ENCODE results near the gene CD80. TPM values are rescaled to one million over a fixed set of nuclear protein-coding genes. Genes with fewer than 3 reads are reported as not detected.

CD80 gene
- total and polyA plus RNA-seq, 10 of the 15 experiments (the other 5 are each of a cell fraction or from before 2014, with no cell fraction given), result 41.4 to 137 (median 58.1) TPM

DNA sequence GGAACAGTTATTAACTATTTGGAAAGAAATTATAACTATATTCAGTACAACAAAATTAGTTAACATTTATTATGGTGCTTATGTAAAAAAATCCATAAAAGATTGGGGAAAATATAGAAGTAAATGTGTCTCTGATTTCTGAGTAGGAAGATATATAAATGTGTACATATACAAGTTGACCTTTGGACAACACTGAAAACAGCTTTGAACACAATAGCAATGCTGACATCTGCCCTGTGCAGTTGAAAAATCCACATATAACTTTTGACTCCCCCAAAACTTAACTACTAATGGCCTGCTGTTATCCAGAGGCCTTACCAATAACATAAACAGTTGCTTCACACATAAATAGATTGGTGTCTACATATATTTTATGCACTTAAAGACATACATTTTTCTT lies 48.7 kb downstream of the CD80 start:
- no peaks in the 10 kb centered on the region for H3K9me3 ChIP-seq (replicated peaks; ENCODE audit: control insufficient read depth, insufficient read depth, low read length)
- no peak overlapping the region for H2AFZ ChIP-seq (ENCODE audit: control insufficient read depth, low read depth, low read length)
- DNase-seq (ENCODE audit: low read depth, low spot score) (no peak), FAIRE-seq (no peak), ATAC-seq (no peak)
- H3K4me3 ChIP-seq, result no peak overlapping the region
- ChIA-PET CTCF (no interaction called here), SMC1A (ENCODE audit: uncharacterized antibody, unreplicated experiment) (interaction anchor here (0.9 to 1.4 kb wide), 2 partner anchors 9 to 89 kb away, joined by 3 read pairs; no protein-coding TSS in a partner anchor), RAD21 (ENCODE audit: unreplicated experiment) (no interaction called here), POLR2A (no interaction called here)
- BruUV-seq (replicated peaks), result no TSS peak
- H3K4me2 ChIP-seq (ENCODE audit: control insufficient read depth, insufficient read depth), result no peak overlapping the region
- no peak overlapping the region for H3K9ac ChIP-seq (ENCODE audit: control insufficient read depth, insufficient read depth, low read length)
- H4K20me1 ChIP-seq (ENCODE audit: control insufficient read depth, insufficient read depth), result no peaks in the 10 kb centered on the region
- intact Hi-C loops (cut with micrococcal nuclease; ENCODE audit: unreplicated experiment) (no loop called here), in situ Hi-C loops (cut with MboI) (no loop called here)
- H3K79me2 ChIP-seq (ENCODE audit: control insufficient read depth, insufficient read depth, low read length), result no peaks in the 10 kb centered on the region
- peaks cover 13% of the 10 kb centered on the region for H3K4me1 ChIP-seq (ENCODE audit: control insufficient read depth, insufficient read depth, low read length)
- H3K27ac ChIP-seq (ENCODE audit: control insufficient read depth, insufficient read depth), result no peak overlapping the region
- H3K27me3 ChIP-seq (replicated peaks in 1 of 2; ENCODE audit: control insufficient read depth in 2 of 2, insufficient read depth in 2 of 2, low read length in 1 of 2), result no peaks in the 10 kb centered on the region
- peaks cover 0 to 15% of the 10 kb centered on the region in 2 experiments; a peak in 2 of 4 replicates for H3K36me3 ChIP-seq (ENCODE audit: control insufficient read depth in 2 of 2, insufficient read depth in 2 of 2, low read length in 1 of 2)
- no peak for TF ChIP-seq MYB (IDR thresholded peaks at IDR 0.05; ENCODE audit: borderline replicate concordance, low read depth, low read length)
- TF ChIP-seq, protein P1, sequence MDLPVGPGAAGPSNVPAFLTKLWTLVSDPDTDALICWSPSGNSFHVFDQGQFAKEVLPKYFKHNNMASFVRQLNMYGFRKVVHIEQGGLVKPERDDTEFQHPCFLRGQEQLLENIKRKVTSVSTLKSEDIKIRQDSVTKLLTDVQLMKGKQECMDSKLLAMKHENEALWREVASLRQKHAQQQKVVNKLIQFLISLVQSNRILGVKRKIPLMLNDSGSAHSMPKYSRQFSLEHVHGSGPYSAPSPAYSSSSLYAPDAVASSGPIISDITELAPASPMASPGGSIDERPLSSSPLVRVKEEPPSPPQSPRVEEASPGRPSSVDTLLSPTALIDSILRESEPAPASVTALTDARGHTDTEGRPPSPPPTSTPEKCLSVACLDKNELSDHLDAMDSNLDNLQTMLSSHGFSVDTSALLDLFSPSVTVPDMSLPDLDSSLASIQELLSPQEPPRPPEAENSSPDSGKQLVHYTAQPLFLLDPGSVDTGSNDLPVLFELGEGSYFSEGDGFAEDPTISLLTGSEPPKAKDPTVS (IDR thresholded peaks at IDR 0.05; ENCODE audit: low read depth, low read length), result no peak
- no peak for TF ChIP-seq ETV6 (conservative IDR thresholded peaks at IDR 0.05 in 1 of 2, IDR thresholded peaks at IDR 0.05 in 1 of 2; ENCODE audit: borderline replicate concordance in 1 of 2, low read depth in 1 of 2)
- no peak for TF ChIP-seq NR2F1 (conservative IDR thresholded peaks at IDR 0.05)
- no peak for TF ChIP-seq RELA (IDR thresholded peaks at IDR 0.05; ENCODE audit: borderline replicate concordance, partially characterized antibody)
- no peak for TF ChIP-seq ASH2L (IDR thresholded peaks at IDR 0.05; ENCODE audit: borderline replicate concordance, low read depth)
- no peak for TF ChIP-seq SRF (IDR thresholded peaks at IDR 0.05; ENCODE audit: low read depth in 2 of 2, low read length in 2 of 2)
- TF ChIP-seq GABPA (IDR thresholded peaks at IDR 0.05; ENCODE audit: low read depth), result no peak
- no peak for TF ChIP-seq TARDBP (IDR thresholded peaks at IDR 0.05; ENCODE audit: borderline replicate concordance)
- TF ChIP-seq BHLHE40 (IDR thresholded peaks at IDR 0.05; ENCODE audit: borderline replicate concordance in 1 of 2, low read depth in 2 of 2, low read length in 1 of 2), result no peak
- TF ChIP-seq, protein P2, sequence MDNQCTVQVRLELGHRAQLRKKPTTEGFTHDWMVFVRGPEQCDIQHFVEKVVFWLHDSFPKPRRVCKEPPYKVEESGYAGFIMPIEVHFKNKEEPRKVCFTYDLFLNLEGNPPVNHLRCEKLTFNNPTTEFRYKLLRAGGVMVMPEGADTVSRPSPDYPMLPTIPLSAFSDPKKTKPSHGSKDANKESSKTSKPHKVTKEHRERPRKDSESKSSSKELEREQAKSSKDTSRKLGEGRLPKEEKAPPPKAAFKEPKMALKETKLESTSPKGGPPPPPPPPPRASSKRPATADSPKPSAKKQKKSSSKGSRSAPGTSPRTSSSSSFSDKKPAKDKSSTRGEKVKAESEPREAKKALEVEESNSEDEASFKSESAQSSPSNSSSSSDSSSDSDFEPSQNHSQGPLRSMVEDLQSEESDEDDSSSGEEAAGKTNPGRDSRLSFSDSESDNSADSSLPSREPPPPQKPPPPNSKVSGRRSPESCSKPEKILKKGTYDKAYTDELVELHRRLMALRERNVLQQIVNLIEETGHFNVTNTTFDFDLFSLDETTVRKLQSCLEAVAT (IDR thresholded peaks at IDR 0.05), result no peak
- TF ChIP-seq, protein P3, sequence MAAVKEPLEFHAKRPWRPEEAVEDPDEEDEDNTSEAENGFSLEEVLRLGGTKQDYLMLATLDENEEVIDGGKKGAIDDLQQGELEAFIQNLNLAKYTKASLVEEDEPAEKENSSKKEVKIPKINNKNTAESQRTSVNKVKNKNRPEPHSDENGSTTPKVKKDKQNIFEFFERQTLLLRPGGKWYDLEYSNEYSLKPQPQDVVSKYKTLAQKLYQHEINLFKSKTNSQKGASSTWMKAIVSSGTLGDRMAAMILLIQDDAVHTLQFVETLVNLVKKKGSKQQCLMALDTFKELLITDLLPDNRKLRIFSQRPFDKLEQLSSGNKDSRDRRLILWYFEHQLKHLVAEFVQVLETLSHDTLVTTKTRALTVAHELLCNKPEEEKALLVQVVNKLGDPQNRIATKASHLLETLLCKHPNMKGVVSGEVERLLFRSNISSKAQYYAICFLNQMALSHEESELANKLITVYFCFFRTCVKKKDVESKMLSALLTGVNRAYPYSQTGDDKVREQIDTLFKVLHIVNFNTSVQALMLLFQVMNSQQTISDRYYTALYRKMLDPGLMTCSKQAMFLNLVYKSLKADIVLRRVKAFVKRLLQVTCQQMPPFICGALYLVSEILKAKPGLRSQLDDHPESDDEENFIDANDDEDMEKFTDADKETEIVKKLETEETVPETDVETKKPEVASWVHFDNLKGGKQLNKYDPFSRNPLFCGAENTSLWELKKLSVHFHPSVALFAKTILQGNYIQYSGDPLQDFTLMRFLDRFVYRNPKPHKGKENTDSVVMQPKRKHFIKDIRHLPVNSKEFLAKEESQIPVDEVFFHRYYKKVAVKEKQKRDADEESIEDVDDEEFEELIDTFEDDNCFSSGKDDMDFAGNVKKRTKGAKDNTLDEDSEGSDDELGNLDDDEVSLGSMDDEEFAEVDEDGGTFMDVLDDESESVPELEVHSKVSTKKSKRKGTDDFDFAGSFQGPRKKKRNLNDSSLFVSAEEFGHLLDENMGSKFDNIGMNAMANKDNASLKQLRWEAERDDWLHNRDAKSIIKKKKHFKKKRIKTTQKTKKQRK (IDR thresholded peaks at IDR 0.05; ENCODE audit: low read depth, low read length), result no peak
- no peak for TF ChIP-seq NR2C1 (IDR thresholded peaks at IDR 0.05)
- no peak for TF ChIP-seq IKZF2 (IDR thresholded peaks at IDR 0.05)
- TF ChIP-seq EGR1 (IDR thresholded peaks at IDR 0.05; ENCODE audit: borderline replicate concordance in 1 of 2, low read depth in 2 of 2, low read length in 2 of 2), result no peak
- TF ChIP-seq SUPT20H (IDR thresholded peaks at IDR 0.05; ENCODE audit: borderline replicate concordance, control insufficient read depth, low read depth, low read length), result no peak
